GM12875 (cell line): ENCODE data around the gene ATP5PF.

Source experiments
- H3K4me3 ChIP-seq: one replicate; pipeline ENCODE4 v1.5.1; 2011; ENCODE audit warnings: low read depth, low read length, control low read depth
- TF ChIP-seq, protein P1 (sequence below): IDR thresholded peaks from 2 replicates; pipeline ENCODE4 v1.5.1; 2011; ENCODE audit warnings: low read depth, mild to moderate bottlenecking, control low read depth, inconsistent platforms, low read length, moderate library complexity, borderline replicate concordance; ENCODE audit not compliant: insufficient read depth

ATP5PF gene

DNA sequence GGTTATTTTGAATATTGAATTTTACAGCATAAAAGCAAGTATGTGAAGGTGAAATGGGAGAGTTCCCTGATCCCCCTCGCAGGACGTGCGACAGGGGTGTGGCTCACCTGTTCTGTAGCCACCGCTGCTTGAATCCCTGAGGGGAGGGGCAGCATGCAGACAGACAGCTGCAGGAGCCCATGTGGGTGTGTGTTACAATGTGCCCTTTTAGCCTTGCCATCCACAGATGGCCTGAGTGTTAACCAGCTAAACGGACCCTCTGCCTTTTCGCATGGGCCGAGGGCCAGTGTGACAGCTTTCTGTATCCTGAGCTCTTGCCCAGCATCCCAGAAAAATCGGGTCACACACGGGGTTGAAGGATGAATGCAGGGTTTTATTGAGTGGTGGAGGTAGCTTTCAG, 52.3 kb downstream of the ATP5PF start:
- TF ChIP-seq, protein P1, sequence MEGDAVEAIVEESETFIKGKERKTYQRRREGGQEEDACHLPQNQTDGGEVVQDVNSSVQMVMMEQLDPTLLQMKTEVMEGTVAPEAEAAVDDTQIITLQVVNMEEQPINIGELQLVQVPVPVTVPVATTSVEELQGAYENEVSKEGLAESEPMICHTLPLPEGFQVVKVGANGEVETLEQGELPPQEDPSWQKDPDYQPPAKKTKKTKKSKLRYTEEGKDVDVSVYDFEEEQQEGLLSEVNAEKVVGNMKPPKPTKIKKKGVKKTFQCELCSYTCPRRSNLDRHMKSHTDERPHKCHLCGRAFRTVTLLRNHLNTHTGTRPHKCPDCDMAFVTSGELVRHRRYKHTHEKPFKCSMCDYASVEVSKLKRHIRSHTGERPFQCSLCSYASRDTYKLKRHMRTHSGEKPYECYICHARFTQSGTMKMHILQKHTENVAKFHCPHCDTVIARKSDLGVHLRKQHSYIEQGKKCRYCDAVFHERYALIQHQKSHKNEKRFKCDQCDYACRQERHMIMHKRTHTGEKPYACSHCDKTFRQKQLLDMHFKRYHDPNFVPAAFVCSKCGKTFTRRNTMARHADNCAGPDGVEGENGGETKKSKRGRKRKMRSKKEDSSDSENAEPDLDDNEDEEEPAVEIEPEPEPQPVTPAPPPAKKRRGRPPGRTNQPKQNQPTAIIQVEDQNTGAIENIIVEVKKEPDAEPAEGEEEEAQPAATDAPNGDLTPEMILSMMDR: no peak
- H3K4me3 ChIP-seq: no peak overlapping the region

DNA sequence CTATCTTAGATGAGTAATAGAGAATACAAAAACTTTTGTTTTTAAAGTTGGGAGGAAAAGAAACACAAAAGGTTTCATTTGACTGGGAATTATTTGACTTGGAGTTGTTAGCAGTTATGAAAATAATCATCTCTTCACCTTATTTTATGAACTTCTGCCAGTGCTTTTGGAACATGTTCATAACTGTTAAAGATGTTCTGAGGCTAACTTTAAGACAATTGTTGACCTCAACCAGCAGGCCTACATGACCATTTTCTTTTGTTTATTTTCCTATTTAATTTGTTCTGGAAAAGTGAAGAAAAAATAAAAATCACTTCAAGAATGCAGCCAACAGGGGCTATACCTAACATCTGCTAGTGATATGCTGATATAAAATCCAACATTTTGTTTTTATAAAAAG, 58.3 kb downstream of the ATP5PF start:
- no peak overlapping the region for H3K4me3 ChIP-seq
- TF ChIP-seq, protein P1: no peak
